Ishikawa (cell line): ENCODE data around the gene SIVA1.

Source experiments
- CEBPB ChIP-seq: IDR thresholded peaks from 2 replicates; pipeline ENCODE4 v1.6.1; 2012
- CREB1 ChIP-seq: IDR thresholded peaks from 2 replicates; pipeline ENCODE4 v1.6.1; 2012; ENCODE audit warnings: low read depth
- EGR1 ChIP-seq: IDR thresholded peaks from 2 replicates; pipeline ENCODE4 v1.6.1; 2012
- EP300 ChIP-seq: IDR thresholded peaks from 2 replicates; pipeline ENCODE4 v1.6.1; 2012; ENCODE audit warnings: borderline replicate concordance
- FOXM1 ChIP-seq: IDR thresholded peaks from 2 replicates; pipeline ENCODE4 v1.6.1; 2012; ENCODE audit warnings: low read depth, borderline replicate concordance
- MAX ChIP-seq: IDR thresholded peaks from 2 replicates; pipeline ENCODE4 v1.6.1; 2012
- NFIC ChIP-seq: IDR thresholded peaks from 2 replicates; pipeline ENCODE4 v1.6.1; 2012
- RAD21 ChIP-seq: IDR thresholded peaks from 2 replicates; pipeline ENCODE4 v1.6.1; 2012; ENCODE audit warnings: low read depth
- REST ChIP-seq: IDR thresholded peaks from 2 replicates; pipeline ENCODE4 v1.6.1; 2012; ENCODE audit warnings: low read depth, mild to moderate bottlenecking
- TAF1 ChIP-seq: IDR thresholded peaks from 2 replicates; pipeline ENCODE4 v1.6.1; 2012; ENCODE audit warnings: low read depth, mild to moderate bottlenecking
- TCF12 ChIP-seq: IDR thresholded peaks from 2 replicates; pipeline ENCODE4 v1.6.1; 2012; ENCODE audit warnings: low read depth
- TEAD4 ChIP-seq: IDR thresholded peaks from 2 replicates; pipeline ENCODE4 v1.6.1; 2012
- USF1 ChIP-seq: IDR thresholded peaks from 2 replicates; pipeline ENCODE4 v1.6.1; 2012
- YY1 ChIP-seq: IDR thresholded peaks from 2 replicates; pipeline ENCODE4 v1.6.1; 2012; ENCODE audit warnings: low read depth
- ZBTB7A ChIP-seq: IDR thresholded peaks from 2 replicates; pipeline ENCODE4 v1.6.1; 2012; ENCODE audit warnings: low read depth

Gene SIVA1

GRCh38 chr14:104770851-104771272, 17.9 kb downstream of the SIVA1 start:
- no peak for TF ChIP-seq TAF1
- no peak for TF ChIP-seq CREB1
- TF ChIP-seq MAX = no peak
- TF ChIP-seq RAD21 = no peak
- TF ChIP-seq NFIC = no peak
- no peak for TF ChIP-seq YY1
- TF ChIP-seq CEBPB = no peak
- TF ChIP-seq ZBTB7A = no peak
- no peak for TF ChIP-seq REST
- TF ChIP-seq USF1 = no peak
- TF ChIP-seq TCF12 = no peak
- TF ChIP-seq TEAD4 = no peak
- no peak for TF ChIP-seq EP300
- TF ChIP-seq EGR1 = no peak
- TF ChIP-seq FOXM1 = no peak

GRCh38 chr14:104771374-104771773, 18.4 kb downstream of the SIVA1 start:
- TF ChIP-seq TCF12 (no peak), RAD21 (no peak), TAF1 (no peak), REST (no peak), EP300 (no peak), CEBPB (no peak), FOXM1 (no peak), ZBTB7A (no peak), NFIC (no peak)

- TF ChIP-seq FOXM1 (no peak), REST (no peak), EGR1 (no peak), YY1 (no peak), MAX (no peak), USF1 (no peak), EP300 (no peak), TCF12 (no peak), CEBPB (no peak), NFIC (no peak), ZBTB7A (no peak), TEAD4 (no peak), RAD21 (no peak), CREB1 (no peak), TAF1 (no peak)
Observed at GRCh38 chr14:104771918-104772706, 19.2 kb downstream of the SIVA1 start.

- no peak for TF ChIP-seq NFIC
- TF ChIP-seq USF1 = no peak
- TF ChIP-seq EP300 = no peak
- TF ChIP-seq EGR1 = no peak
- TF ChIP-seq TAF1 = no peak
- TF ChIP-seq ZBTB7A = no peak
- TF ChIP-seq RAD21 = no peak
- TF ChIP-seq TCF12 = no peak
- TF ChIP-seq FOXM1 = no peak
- TF ChIP-seq CREB1 = no peak
- no peak for TF ChIP-seq TEAD4
- no peak for TF ChIP-seq REST
- TF ChIP-seq MAX = no peak
Observed at GRCh38 chr14:104772707-104773504, 20.0 kb downstream of the SIVA1 start.
